ENCODE data around the gene ZNF780A.
A peak's percentile ranks its signal among the peaks of the same experiment; 100 is the strongest.
"Not testable (repeated sequence)": the region's sequence is repeated elsewhere in the genome, so short reads cannot be mapped to it uniquely, and the experiment has no call there.

Gene ZNF780A

GRCh38 chr19:40081411-40081810 is 9.3 kb downstream of the ZNF780A start:
- no peak for DNase-seq

- no peak for DNase-seq
Measured at GRCh38 chr19:40080289-40080688, 10.5 kb downstream of the ZNF780A start.

- DNase-seq = no peak
Measured at GRCh38 chr19:40078377-40078776, 12.4 kb downstream of the ZNF780A start.

DNA sequence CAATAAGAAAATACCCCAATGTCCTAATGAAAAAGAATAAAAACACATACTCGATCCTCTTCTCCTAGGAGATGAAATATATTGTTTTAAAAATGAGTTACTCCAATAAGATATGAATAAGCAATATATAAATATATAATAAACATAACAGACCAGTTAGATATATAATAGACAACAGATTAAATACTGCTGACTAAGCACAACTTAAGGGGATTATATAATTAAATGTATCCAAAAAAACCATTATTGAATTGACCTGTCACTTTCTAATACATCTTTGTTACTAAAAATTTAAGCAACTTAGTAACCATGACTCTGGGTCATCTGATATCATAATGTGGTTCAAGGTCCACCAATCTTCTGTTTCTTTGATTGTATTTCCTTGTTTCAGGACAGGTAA is 20.7 kb downstream of the ZNF780A start:
- no peak for DNase-seq

DNA sequence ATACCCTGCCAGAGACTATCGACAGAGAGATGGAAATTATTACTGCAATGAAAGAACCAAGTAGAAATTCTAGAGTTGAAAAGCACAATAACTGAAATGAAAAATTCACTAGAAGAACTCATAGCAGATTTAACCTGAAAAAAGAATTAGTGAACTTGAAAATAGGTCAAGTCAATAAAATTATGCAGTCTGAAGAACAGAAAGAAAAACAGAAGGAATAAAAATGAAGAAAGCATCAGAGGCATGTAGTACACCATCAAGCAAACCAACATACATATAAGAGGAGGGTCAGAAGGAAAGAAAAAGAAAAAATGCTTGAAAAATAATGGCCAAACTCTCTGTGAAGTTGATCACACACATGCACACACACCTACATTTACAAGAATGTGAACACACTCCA is 31.1 kb downstream of the ZNF780A start:
- no peak for DNase-seq

DNA sequence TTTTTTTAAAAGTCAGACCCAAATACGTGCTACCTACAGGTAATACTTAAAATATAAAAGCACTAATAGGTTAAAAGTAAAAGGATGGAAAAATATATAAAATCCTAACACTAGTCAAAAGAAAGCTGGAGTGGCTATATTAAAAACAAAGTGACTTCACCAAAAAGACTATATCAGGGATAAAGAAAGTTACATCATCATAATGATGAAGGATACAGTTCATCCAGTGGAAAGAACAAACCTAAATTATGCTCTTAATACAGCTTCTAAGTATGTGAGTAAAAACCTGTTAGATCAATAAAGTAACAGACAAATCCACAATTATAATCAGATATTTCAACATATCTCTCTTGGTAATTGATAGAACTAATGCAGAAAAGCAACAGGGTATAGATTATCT is 33.6 kb downstream of the ZNF780A start:
- no peak for DNase-seq

GRCh38 chr19:40056505-40056904 is 34.2 kb downstream of the ZNF780A start:
- DNase-seq = no peak

DNA sequence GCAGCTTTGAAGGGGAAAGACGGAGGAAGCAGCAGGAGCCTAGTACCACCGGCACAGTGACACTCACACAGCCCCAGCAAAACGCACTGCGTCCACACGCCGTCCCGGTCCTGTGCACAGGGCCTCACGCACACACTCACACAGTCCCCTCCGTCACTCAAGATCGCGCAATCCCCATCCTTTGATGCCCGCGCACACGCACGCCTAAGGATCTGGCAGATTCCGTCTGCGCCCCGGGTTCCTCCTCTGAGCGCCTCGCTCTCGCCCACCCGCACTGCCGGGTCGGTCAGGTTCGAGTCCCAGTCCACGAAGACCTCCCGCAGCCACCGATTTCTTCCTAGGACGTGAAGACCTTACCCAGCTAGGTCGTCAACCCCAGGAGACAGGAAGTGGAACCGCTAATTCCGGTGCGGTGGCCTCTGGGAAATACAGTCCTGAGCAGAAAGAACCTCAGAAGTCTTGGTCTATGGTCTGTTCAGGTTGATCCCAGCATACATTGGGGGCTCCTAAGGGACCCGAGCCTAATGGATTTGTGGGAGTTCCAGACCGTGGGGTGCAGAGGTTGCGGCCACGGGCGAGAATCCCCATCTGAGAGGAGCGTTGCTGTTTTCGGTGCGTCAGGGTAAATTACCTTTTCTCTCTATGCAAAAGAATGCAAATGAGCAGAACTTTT is 34.8 kb downstream of the ZNF780A start, which contains the start of gene ZNF780B:
TSS of gene ZNF780B (minus strand) at position 400 of the 673 bp plus-strand sequence. CDS start 5,899 bp downstream, outside the sequence.
- peak; percentile 7 for DNase-seq

GRCh38 chr19:40055049-40055448 is 35.7 kb downstream of the ZNF780A start:
- no peak for DNase-seq

GRCh38 chr19:40054632-40055031 is 36.1 kb downstream of the ZNF780A start:
- no peak for DNase-seq

DNA sequence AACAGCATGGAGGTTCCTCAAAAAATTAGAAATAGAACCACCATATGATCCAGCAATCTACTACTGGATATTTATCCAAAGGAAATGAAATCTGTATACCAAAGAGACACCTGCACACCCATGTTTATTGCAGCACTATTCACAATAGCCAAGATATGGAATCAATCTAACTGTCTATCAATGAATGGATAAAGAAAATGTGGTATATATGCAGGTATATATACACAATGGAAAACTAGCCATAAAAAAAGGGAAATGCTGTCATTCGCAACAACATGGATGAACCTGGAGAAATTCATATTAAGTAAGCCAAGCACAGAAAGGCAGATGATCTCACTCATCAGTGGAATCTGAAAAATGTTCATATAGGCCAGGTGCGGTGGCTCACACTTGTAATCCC is 37.3 kb downstream of the ZNF780A start:
- no peak for DNase-seq

DNA sequence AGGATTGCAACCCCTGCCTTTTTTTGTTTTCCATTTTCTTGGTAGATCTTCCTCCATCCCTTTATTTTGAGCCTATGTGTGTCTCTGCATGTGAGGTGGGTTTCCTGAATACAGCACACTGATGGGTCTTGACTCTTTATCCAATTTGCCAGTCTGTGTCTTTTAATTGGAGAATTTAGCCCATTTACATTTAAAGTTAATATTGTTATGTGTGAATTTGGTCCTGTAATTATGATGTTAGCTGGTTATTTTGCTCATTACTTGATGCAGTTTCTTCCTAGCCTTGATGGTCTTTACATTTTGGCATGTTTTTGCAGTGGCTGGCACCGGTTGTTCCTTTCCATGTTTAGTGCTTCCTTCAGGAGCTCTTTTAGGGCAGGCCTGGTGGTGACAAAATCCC is 49.0 kb downstream of the ZNF780A start:
- not testable (repeated sequence) for DNase-seq

GRCh38 chr19:40038047-40038446 is 52.7 kb downstream of the ZNF780A start:
- DNase-seq = not testable (repeated sequence)

DNA sequence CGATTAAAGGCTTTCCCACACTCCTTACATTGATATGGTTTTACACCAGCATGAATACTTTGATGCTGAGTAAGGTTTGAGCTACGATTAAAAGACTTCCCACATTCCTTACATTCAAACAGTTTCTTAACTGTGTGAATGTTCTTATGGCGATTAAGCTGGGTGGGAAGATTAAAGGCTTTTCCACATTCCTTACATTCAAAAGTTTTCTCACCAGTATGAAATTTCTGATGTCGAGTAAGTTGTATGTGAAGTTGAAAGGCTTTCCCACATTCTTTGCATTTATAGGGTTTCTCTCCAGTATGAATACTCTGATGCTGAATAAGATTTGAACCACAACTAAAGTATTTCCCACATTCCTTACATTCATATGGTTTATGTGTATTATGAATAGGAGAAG is 54.7 kb downstream of the ZNF780A start:
- DNase-seq = no peak

GRCh38 chr19:40033989-40034560 is 56.7 kb downstream of the ZNF780A start:
- DNase-seq = no peak

- DNase-seq = no peak
Measured at GRCh38 chr19:40026597-40026970, 64.2 kb downstream of the ZNF780A start.

DNA sequence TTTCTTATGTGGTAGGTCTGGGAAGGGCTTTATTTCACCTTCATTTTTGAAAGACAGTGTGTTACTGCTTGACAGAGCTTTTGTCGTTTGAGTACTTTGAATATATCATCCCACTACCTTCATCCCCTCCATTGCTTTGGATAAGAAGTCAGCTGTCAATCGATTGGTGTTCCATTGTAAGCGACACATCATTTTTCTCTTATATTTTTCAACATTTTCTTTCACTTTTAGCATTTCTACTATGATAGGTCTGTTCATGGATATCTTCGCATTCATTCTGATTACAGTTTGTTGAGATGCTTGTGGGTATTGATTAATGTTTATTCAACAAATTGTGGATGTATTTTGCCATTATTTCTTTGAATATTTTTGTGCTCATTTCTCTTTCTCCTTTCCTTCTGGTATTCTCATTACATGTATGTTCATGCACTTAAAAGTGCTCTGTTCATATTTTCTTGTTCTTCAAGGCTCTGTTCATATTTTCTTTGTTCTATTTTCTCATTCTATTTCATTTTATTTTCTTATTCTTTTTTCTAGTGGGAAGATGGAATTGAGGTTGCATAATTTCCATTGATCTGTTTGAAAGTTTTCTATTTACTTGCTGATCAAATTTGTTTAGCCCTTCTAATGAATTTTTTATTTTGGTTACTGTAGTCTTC is 64.7 kb downstream of the ZNF780A start:
- DNase-seq = no peak

DNA sequence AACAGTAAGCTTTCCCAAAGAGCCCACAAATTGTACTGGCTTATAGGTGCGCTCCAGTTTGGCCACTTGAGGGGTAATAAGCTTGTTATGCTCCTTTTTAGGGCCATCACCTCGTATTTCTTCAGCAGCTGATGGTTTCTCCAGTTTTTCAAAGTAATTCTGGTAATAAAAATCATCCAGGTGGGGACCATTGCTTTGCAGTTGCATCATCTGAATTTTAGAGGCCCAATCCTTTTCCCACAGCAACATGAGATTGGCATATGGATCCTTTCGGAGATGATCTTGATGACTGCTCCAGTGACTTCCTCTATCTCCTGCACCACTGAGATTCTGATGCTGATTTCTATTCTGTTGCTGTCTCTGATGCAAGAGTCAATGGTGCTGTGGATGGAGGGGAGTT is 66.8 kb downstream of the ZNF780A start:
- no peak for DNase-seq

Data from T1000 (cell line).